HG03280 (cell line): ENCODE results near the gene CYBRD1.
A peak's percentile ranks its signal among the peaks of the same experiment; 100 is the strongest.

Experiments used
- ATAC-seq: cut with Tn5 transposase; IDR thresholded peaks from one replicate; pipeline ENCODE4 v1.9.1; 2021; ENCODE audit warnings: mild to moderate bottlenecking, moderate library complexity; ENCODE audit not compliant: unreplicated experiment

The CYBRD1 gene

GRCh38 chr2:171553236-171553635 lies 31.0 kb downstream of the CYBRD1 start:
- ATAC-seq = no peak

GRCh38 chr2:171553858-171554257 lies 31.6 kb downstream of the CYBRD1 start:
- no peak for ATAC-seq

- ATAC-seq = no peak
Observed at GRCh38 chr2:171554991-171555615, 32.8 kb downstream of the CYBRD1 start.

- ATAC-seq = no peak
Observed at GRCh38 chr2:171557363-171557762, 35.1 kb downstream of the CYBRD1 start.

GRCh38 chr2:171563301-171563700 lies 41.0 kb downstream of the CYBRD1 start:
- ATAC-seq = no peak

GRCh38 chr2:171564463-171564862 lies 42.2 kb downstream of the CYBRD1 start:
- no peak for ATAC-seq

- no peak for ATAC-seq
Observed at GRCh38 chr2:171566057-171566456, 43.8 kb downstream of the CYBRD1 start.

GRCh38 chr2:171566753-171567152 lies 44.5 kb downstream of the CYBRD1 start:
- no peak for ATAC-seq

GRCh38 chr2:171568089-171568488 lies 45.8 kb downstream of the CYBRD1 start:
- no peak for ATAC-seq

- no peak for ATAC-seq
Observed at GRCh38 chr2:171571721-171572120, 49.4 kb downstream of the CYBRD1 start.

GRCh38 chr2:171574149-171574795 lies 52.0 kb downstream of the CYBRD1 start:
- ATAC-seq = peak; percentile 93

GRCh38 chr2:171575606-171576005 lies 53.3 kb downstream of the CYBRD1 start:
- ATAC-seq = no peak

- ATAC-seq = no peak
Observed at GRCh38 chr2:171578127-171578803, 56.0 kb downstream of the CYBRD1 start.

GRCh38 chr2:171579481-171579880 lies 57.2 kb downstream of the CYBRD1 start:
- ATAC-seq = no peak

GRCh38 chr2:171583566-171583965 lies 61.3 kb downstream of the CYBRD1 start:
- no peak for ATAC-seq

- ATAC-seq = no peak
Observed at GRCh38 chr2:171584001-171584400, 61.7 kb downstream of the CYBRD1 start.

- no peak for ATAC-seq
Observed at GRCh38 chr2:171587132-171587531, 64.9 kb downstream of the CYBRD1 start.

GRCh38 chr2:171587567-171587966 lies 65.3 kb downstream of the CYBRD1 start:
- ATAC-seq = no peak

GRCh38 chr2:171590116-171590515 lies 67.8 kb downstream of the CYBRD1 start:
- no peak for ATAC-seq

GRCh38 chr2:171592036-171592555 lies 69.8 kb downstream of the CYBRD1 start:
- no peak for ATAC-seq

GRCh38 chr2:171595456-171595855 lies 73.2 kb downstream of the CYBRD1 start:
- ATAC-seq = no peak

- no peak for ATAC-seq
Observed at GRCh38 chr2:171595896-171596295, 73.6 kb downstream of the CYBRD1 start.
